Measurements from ENCODE around the gene PRXL2B. TPM values are rescaled to one million over a fixed set of nuclear protein-coding genes. Genes with fewer than 3 reads are reported as not detected.
A peak's percentile ranks its signal among the peaks of the same experiment; 100 is the strongest.

The PRXL2B gene
- total RNA-seq, 1 experiment from 2014 or later: 34.8 TPM

- Histone ChIP-seq H3K9me3 (ENCODE audit: low read depth, low read length, poor library complexity, severe bottlenecking) (no peaks in the 10 kb centered on the region), H3K27ac (ENCODE audit: low read depth, low read length, poor library complexity, severe bottlenecking) (no peak overlapping the region), H3K4me1 (ENCODE audit: insufficient read depth, low read length, poor library complexity, severe bottlenecking) (no peaks in the 10 kb centered on the region), H3K36me3 (ENCODE audit: insufficient read depth, low read length, poor library complexity, severe bottlenecking) (no peaks in the 10 kb centered on the region), H3K4me3 (ENCODE audit: low read depth, low read length, poor library complexity, severe bottlenecking) (no peak overlapping the region), H3K27me3 (replicated peaks; ENCODE audit: insufficient read depth, low read depth, low read length, poor library complexity) (peaks cover 45% of the 10 kb centered on the region)
- DNase-seq (ENCODE audit: low spot score): no peak
- ChIA-PET CTCF (no interaction called here), POLR2A (ENCODE audit: low non-redundant PET) (no interaction called here)
- intact Hi-C loops (cut with micrococcal nuclease; ENCODE audit: unreplicated experiment): no loop called here
- TF ChIP-seq, protein P1, sequence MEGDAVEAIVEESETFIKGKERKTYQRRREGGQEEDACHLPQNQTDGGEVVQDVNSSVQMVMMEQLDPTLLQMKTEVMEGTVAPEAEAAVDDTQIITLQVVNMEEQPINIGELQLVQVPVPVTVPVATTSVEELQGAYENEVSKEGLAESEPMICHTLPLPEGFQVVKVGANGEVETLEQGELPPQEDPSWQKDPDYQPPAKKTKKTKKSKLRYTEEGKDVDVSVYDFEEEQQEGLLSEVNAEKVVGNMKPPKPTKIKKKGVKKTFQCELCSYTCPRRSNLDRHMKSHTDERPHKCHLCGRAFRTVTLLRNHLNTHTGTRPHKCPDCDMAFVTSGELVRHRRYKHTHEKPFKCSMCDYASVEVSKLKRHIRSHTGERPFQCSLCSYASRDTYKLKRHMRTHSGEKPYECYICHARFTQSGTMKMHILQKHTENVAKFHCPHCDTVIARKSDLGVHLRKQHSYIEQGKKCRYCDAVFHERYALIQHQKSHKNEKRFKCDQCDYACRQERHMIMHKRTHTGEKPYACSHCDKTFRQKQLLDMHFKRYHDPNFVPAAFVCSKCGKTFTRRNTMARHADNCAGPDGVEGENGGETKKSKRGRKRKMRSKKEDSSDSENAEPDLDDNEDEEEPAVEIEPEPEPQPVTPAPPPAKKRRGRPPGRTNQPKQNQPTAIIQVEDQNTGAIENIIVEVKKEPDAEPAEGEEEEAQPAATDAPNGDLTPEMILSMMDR (conservative IDR thresholded peaks at IDR 0.05; ENCODE audit: low read depth, low read length): no peak
- peak; percentile 62 for TF ChIP-seq EZH2 (IDR thresholded peaks at IDR 0.05; ENCODE audit: borderline replicate concordance, low read depth, low read length, poor library complexity, severe bottlenecking)
- BruUV-seq (replicated peaks): no TSS peak
Observed at GRCh38 chr1:2629627-2630497, 43.3 kb downstream of the PRXL2B start.

DNA sequence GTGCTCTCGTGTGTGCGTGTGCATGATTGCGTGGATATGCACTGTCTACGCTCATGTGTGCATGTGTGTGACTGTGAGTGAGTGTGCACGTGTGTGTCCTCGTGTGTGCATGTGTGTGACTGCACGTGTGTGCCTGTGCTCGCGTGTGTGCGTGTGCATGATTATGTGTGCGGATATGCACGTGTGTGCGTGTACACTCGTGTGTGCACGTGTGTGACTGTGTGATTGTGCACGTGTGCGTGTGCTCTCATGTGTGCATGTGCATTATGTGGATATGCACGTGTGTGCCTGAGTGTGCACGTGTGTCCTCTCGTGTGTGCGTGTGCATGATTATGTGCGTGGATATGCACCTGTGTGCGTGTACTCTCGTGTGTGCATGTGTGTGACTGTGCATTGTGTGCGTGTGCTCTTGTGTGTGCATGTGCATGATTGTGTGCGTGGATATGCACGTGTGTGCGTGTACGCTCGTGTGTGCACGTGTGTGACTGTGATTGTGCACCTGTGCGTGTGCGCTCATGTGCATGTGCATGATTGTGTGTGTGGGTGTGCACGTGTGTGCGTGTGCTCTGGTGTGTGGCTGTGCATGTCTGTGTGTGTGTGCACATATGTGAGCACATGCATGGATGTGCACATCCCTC, 44.0 kb downstream of the PRXL2B start:
- POLR2A ChIA-PET (ENCODE audit: low non-redundant PET): no interaction called here
- intact Hi-C loops (cut with micrococcal nuclease; ENCODE audit: unreplicated experiment): no loop called here
- Histone ChIP-seq H3K4me3 (ENCODE audit: low read depth, low read length, poor library complexity, severe bottlenecking) (no peak overlapping the region), H3K27me3 (replicated peaks; ENCODE audit: insufficient read depth, low read depth, low read length, poor library complexity) (peaks cover 45% of the 10 kb centered on the region), H3K36me3 (ENCODE audit: insufficient read depth, low read length, poor library complexity, severe bottlenecking) (no peaks in the 10 kb centered on the region), H3K27ac (ENCODE audit: low read depth, low read length, poor library complexity, severe bottlenecking) (no peak overlapping the region), H3K9me3 (ENCODE audit: low read depth, low read length, poor library complexity, severe bottlenecking) (no peaks in the 10 kb centered on the region), H3K4me1 (ENCODE audit: insufficient read depth, low read length, poor library complexity, severe bottlenecking) (no peaks in the 10 kb centered on the region)
- no TSS peak for BruUV-seq (replicated peaks)
- no peak for TF ChIP-seq EZH2 (IDR thresholded peaks at IDR 0.05; ENCODE audit: borderline replicate concordance, low read depth, low read length, poor library complexity, severe bottlenecking)
- TF ChIP-seq, protein P1 (conservative IDR thresholded peaks at IDR 0.05; ENCODE audit: low read depth, low read length): no peak
- CTCF ChIA-PET: no interaction called here
- DNase-seq (ENCODE audit: low spot score): no peak

DNA sequence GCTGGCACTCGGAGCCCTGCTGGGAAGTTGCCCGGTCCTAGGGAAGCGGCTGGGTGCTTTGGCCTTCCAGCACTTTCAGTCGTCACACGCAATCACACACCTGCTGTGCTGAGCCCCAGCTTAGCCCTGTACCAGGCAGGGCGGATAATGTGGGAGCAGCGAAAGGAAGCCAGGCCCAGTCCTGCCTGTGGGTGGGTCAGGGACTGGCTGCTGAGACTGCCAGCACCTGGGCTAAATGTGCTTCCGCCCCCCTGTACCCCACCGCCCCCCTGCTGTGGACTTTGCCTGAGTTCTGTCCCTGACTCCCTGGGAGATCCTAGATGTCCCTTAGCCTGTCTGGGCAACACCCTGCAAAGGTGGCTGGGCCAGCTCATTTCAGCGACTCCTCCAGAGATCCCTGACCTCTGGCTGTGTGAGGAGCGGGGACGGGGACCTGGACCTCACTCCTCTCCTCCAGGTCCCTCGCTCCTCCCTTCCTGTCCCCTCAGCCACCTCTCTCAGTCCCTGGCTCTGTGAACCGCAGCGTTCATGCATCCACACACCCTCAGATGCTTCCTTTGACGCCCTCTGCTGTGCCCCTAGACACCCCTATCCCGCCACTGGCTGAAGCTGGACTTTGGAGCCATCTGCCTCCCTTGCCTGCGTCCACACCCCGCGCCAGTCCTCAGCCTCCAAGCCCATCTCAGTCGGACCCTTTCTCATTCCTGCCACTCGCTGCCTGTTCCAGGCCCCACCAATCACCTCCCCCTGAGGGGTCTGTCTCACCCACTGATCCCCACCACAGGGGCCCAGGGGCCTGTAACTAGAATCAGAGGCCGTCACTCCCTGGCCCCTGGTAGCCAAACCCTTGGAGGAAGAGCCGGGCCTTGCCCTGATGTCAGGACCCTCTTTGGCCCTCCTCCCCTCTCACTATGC, 44.8 kb downstream of the PRXL2B start:
- ChIA-PET CTCF (no interaction called here), POLR2A (ENCODE audit: low non-redundant PET) (no interaction called here)
- Histone ChIP-seq H3K4me3 (ENCODE audit: low read depth, low read length, poor library complexity, severe bottlenecking) (no peak overlapping the region), H3K27me3 (replicated peaks; ENCODE audit: insufficient read depth, low read depth, low read length, poor library complexity) (peaks cover 37% of the 10 kb centered on the region), H3K4me1 (ENCODE audit: insufficient read depth, low read length, poor library complexity, severe bottlenecking) (no peaks in the 10 kb centered on the region), H3K9me3 (ENCODE audit: low read depth, low read length, poor library complexity, severe bottlenecking) (no peaks in the 10 kb centered on the region), H3K27ac (ENCODE audit: low read depth, low read length, poor library complexity, severe bottlenecking) (no peak overlapping the region), H3K36me3 (ENCODE audit: insufficient read depth, low read length, poor library complexity, severe bottlenecking) (no peaks in the 10 kb centered on the region)
- no peak for TF ChIP-seq EZH2 (IDR thresholded peaks at IDR 0.05; ENCODE audit: borderline replicate concordance, low read depth, low read length, poor library complexity, severe bottlenecking)
- TF ChIP-seq, protein P1 (conservative IDR thresholded peaks at IDR 0.05; ENCODE audit: low read depth, low read length): no peak
- no peak for DNase-seq (ENCODE audit: low spot score)
- no TSS peak for BruUV-seq (replicated peaks)
- intact Hi-C loops (cut with micrococcal nuclease; ENCODE audit: unreplicated experiment): no loop called here
